Ovary (tissue), 9 donors: ENCODE measurements around the gene FRMD4A. TPM values are rescaled to one million over a fixed set of nuclear protein-coding genes. Genes with fewer than 3 reads are reported as not detected.

Experiments
- DNase-seq, 5 donors: peaks; one replicate each; pipeline ENCODE4 v3.0.0-alpha.2; 2019 to 2020
- H3K27ac ChIP-seq, 2 donors: fragments of 200-600 bp; one replicate each; pipeline versions ENCODE4 v1.5.1 to v1.8.0; 2019 to 2022
- H3K27me3 ChIP-seq: fragments of 200-600 bp; one replicate; pipeline ENCODE4 v1.8.0; 2022
- H3K36me3 ChIP-seq: fragments of 200-600 bp; sonication (generic); one replicate; pipeline ENCODE4 v1.5.1; 2019
- H3K4me1 ChIP-seq: one replicate; pipeline ENCODE4 v1.8.1; 2013; ENCODE audit warnings: mild to moderate bottlenecking, moderate library complexity; ENCODE audit not compliant: insufficient read depth
- H3K4me3 ChIP-seq: fragments of 200-600 bp; sonication (generic); one replicate; pipeline ENCODE4 v1.5.1; 2017
- H3K9me3 ChIP-seq, 2 donors: fragments of 200-600 bp in 1 of 2; sonication (generic) in 1 of 2; one replicate each; pipeline versions ENCODE4 v1.5.1 to v1.8.1; 2013 to 2019; ENCODE audit warnings: mild to moderate bottlenecking in 1 of 2, moderate library complexity in 1 of 2
- CTCF ChIP-seq, 3 donors: fragments of 450-650 bp in 2 of 3; fragments of 200-600 bp in 1 of 3; IDR thresholded peaks; one replicate each; pipeline versions ENCODE4 v1.5.1 to v1.8.0; 2016 to 2022; ENCODE audit warnings: antibody characterized with exemption in 3 of 3, mild to moderate bottlenecking in 1 of 3
- EP300 ChIP-seq: sonication (generic); formaldehyde crosslinking; IDR thresholded peaks from one replicate; pipeline ENCODE4 v1.6.1; 2017; ENCODE audit warnings: antibody characterized with exemption
- POLR2A ChIP-seq: fragments of 450-650 bp; IDR thresholded peaks from one replicate; pipeline ENCODE4 v1.6.1; 2017; ENCODE audit warnings: antibody characterized with exemption, mild to moderate bottlenecking, moderate library complexity
- WGBS, 3 donors: extraction: QIAGEN DNeasy Blood & Tissue Kit in 1 of 3; methylation state at CpG; one replicate each; pipeline versions ENCODE4 v1.1.5 to v1.1.7; 2013 to 2017; 5-methylcytosine and 5-hydroxymethylcytosine counted together
- intact Hi-C, 4 donors: fragments of 100-400 bp; cut with DNase I; formaldehyde crosslinking; loops; one replicate each; pipeline versions ENCODE4 v1.11.0 to v1.15.1; 2022 to 2023
- polyA plus RNA-seq, 2 donors: library from polyadenylated mRNA; stranded (reverse); fragments of 200-250 nt in 1 of 2; fragments of 350-450 nt in 1 of 2; fragmentation: Illumina TruSeq in 1 of 2; extraction: RNeasy Lipid Tissue Mini Kit (QIAGEN cat#74804) in 1 of 2; gene quantifications; one replicate each; pipeline ENCODE4 v1.2.3, GENCODE V29; 2013 to 2014
- total RNA-seq, 7 donors: library from RNA; depleted of rRNA in 2 of 7; stranded (reverse); fragments of >200 nt in 2 of 7; fragmentation: NEBNext Ultra II Directional in 3 of 7; extraction: Animal tissue kit (Norgen Biotek cat#: 25700) in 3 of 7; gene quantifications; one replicate each; pipeline versions ENCODE4 v1.1.0 to v1.2.4, GENCODE V29; 2016 to 2023
- donor health status: DM: no; HTN: no; CAD: no; lungs with moderate emphysema.
- donor health status: DM: no; HTN: no; CAD: no.
- donor health status: Bipolar disorder and iron deficiency.
- donor health status: DM: yes; HTN: yes; CAD: no.
- donor health status: DM: no; HTN: no; CAD: no.
- donor health status: DM: yes; HTN: yes; CAD: no.

FRMD4A gene
- total and polyA plus RNA-seq, 9 donors: 5.5 to 24.7 (median 11.3) TPM

- no peak overlapping the region for H3K4me3 ChIP-seq
- no peaks in the 10 kb centered on the region for H3K9me3 ChIP-seq
- DNase-seq: no peak
- H3K4me1 ChIP-seq: peaks cover 1% of the 10 kb centered on the region
- intact Hi-C loops: no loop called here
- no peaks in the 10 kb centered on the region for H3K36me3 ChIP-seq
- H3K27me3 ChIP-seq: no peaks in the 10 kb centered on the region
- WGBS, 3 donors: 94 to 98% (median 96%) methylated on average over 11 of the region's 11 CpGs
- TF ChIP-seq POLR2A: no peak
- TF ChIP-seq EP300: no peak
- TF ChIP-seq CTCF (IDR thresholded peaks at IDR 0.05): no peak
- H3K27ac ChIP-seq: no peak overlapping the region
These were observed 517.9 kb downstream of the FRMD4A start for GRCh38 chr10:13812804-13813203.

GRCh38 chr10:13810568-13810967 lies 520.2 kb downstream of the FRMD4A start:
- 63 to 73% (median 66%) methylated on average over 4 of the region's 4 CpGs for WGBS, 3 donors
- Histone ChIP-seq H3K27ac (no peak overlapping the region), H3K36me3 (no peaks in the 10 kb centered on the region), H3K27me3 (no peaks in the 10 kb centered on the region), H3K4me3 (no peak overlapping the region), H3K4me1 (no peaks in the 10 kb centered on the region), H3K9me3 (no peaks in the 10 kb centered on the region)
- no peak for TF ChIP-seq EP300
- TF ChIP-seq POLR2A: no peak
- TF ChIP-seq CTCF (IDR thresholded peaks at IDR 0.05): no peak
- DNase-seq: no peak
- intact Hi-C loops: no loop called here

- no peak for TF ChIP-seq CTCF (IDR thresholded peaks at IDR 0.05)
- no peak for TF ChIP-seq EP300
- TF ChIP-seq POLR2A: no peak
- WGBS, 3 donors: 35 to 53% (median 44%) methylated on average over 6 of the region's 6 CpGs
- DNase-seq: no peak
- Histone ChIP-seq H3K4me1 (no peaks in the 10 kb centered on the region), H3K27me3 (no peaks in the 10 kb centered on the region), H3K36me3 (no peaks in the 10 kb centered on the region), H3K4me3 (no peak overlapping the region), H3K9me3 (no peaks in the 10 kb centered on the region), H3K27ac (no peak overlapping the region)
- intact Hi-C loops: no loop called here
These were observed 521.3 kb downstream of the FRMD4A start for GRCh38 chr10:13809427-13809826.

- H3K27me3 ChIP-seq: no peaks in the 10 kb centered on the region
- no peak overlapping the region for H3K4me3 ChIP-seq
- H3K9me3 ChIP-seq: no peaks in the 10 kb centered on the region
- TF ChIP-seq POLR2A (no peak), EP300 (no peak)
- DNase-seq: no peak
- intact Hi-C loops: no loop called here
- 74 to 83% (median 74%) methylated on average over 15 of the region's 15 CpGs for WGBS, 3 donors
- no peaks in the 10 kb centered on the region for H3K36me3 ChIP-seq
- H3K27ac ChIP-seq: no peak overlapping the region
- H3K4me1 ChIP-seq: no peaks in the 10 kb centered on the region
These were observed 522.0 kb downstream of the FRMD4A start for GRCh38 chr10:13808556-13809391.

GRCh38 chr10:13806419-13806818 lies 524.3 kb downstream of the FRMD4A start:
- DNase-seq: no peak
- WGBS, 3 donors: 82 to 87% (median 84%) methylated on average over 3 of the region's 3 CpGs
- Histone ChIP-seq H3K4me3 (no peak overlapping the region), H3K27ac (no peak overlapping the region), H3K36me3 (no peaks in the 10 kb centered on the region), H3K27me3 (no peaks in the 10 kb centered on the region), H3K9me3 (no peaks in the 10 kb centered on the region), H3K4me1 (no peaks in the 10 kb centered on the region)
- intact Hi-C loops: no loop called here
- no peak for TF ChIP-seq EP300
- TF ChIP-seq CTCF (IDR thresholded peaks at IDR 0.05): no peak
- no peak for TF ChIP-seq POLR2A
